GM18951 (cell line): ENCODE results near the gene TBX1.

Experiments used
- POLR2A ChIP-seq: IDR thresholded peaks from 4 replicates; pipeline ENCODE4 v1.6.1; 2011; ENCODE audit warnings: mild to moderate bottlenecking; ENCODE audit not compliant: insufficient read length, insufficient read depth; ENCODE audit errors: extremely low read depth
- in situ Hi-C: fragments of 300-500 bp; cut with MboI; formaldehyde crosslinking; loops from one replicate; pipeline ENCODE4 v1.12.0; 2022; ENCODE audit warnings: low sequenced_read_pairs, mixed read lengths, inconsistent platforms; ENCODE audit not compliant: unreplicated experiment

TBX1 gene

DNA sequence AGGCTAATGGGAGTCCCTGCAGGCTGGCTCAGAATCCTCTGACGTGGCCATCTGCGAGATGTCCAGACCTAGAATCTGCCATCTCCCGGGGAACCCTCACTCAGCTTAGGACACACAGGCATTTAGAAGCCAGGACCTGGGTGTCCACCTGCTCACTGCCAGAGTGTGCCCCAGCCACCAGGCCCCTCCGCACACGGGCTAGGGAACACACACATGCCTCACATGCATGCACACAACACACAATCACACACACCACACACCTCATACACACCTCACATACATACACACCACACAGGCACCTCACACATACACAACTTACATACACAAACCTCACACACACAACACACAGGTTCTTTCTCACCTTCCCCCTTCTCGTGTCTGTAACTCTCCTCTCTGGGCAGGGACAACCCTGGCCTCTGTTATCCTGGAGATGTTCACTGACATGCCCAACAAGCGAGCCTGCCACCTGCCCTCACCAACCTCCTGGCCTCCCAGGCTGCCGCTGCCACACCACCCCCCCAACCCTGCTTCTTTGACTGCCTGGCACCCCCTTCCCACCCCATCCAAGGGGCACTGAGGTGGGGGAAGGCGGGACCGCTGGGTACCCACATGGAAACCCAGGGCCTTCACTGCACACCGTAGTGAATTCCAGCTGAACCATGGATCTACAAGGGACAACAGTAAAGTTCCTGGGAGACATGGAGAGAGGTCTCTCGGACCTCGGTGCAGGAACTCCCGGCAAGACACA is 56.0 kb downstream of the TBX1 start:
- in situ Hi-C loops, result no loop called here
- no peak for TF ChIP-seq POLR2A
